ENCODE measurements around the gene CPB1. TPM values are rescaled to one million over a fixed set of nuclear protein-coding genes. Genes with fewer than 3 reads are reported as not detected.

CPB1 gene
- total and polyA plus RNA-seq, 11 donors = 0.08 to 27.7 (median 2.0) TPM; not detected in 5

DNA sequence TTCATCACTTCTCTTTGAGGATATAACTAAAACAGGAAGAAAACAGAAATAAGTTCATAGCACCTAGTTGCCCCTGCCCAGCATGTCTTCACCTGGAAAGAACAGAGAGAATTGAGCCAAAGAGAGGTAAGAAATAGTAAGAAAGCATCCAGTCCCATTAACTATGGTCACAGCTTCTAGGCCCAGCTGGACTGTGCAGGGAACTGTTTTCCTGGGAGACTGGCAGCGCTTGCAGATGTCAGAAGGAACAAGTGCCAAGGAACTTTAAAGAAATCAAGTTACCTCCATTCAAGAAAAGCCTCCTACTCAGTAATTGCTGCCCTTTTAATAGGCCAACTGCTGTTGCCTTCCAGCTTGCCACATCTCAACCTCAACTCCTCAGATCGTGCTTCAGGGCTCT, 17.8 kb upstream of the CPB1 start:
- TF ChIP-seq, protein P1, sequence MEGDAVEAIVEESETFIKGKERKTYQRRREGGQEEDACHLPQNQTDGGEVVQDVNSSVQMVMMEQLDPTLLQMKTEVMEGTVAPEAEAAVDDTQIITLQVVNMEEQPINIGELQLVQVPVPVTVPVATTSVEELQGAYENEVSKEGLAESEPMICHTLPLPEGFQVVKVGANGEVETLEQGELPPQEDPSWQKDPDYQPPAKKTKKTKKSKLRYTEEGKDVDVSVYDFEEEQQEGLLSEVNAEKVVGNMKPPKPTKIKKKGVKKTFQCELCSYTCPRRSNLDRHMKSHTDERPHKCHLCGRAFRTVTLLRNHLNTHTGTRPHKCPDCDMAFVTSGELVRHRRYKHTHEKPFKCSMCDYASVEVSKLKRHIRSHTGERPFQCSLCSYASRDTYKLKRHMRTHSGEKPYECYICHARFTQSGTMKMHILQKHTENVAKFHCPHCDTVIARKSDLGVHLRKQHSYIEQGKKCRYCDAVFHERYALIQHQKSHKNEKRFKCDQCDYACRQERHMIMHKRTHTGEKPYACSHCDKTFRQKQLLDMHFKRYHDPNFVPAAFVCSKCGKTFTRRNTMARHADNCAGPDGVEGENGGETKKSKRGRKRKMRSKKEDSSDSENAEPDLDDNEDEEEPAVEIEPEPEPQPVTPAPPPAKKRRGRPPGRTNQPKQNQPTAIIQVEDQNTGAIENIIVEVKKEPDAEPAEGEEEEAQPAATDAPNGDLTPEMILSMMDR (IDR thresholded peaks at IDR 0.05) = no peak
- no peak for TF ChIP-seq POLR2A (IDR thresholded peaks at IDR 0.05)
- no peaks in the 10 kb centered on the region for H3K27me3 ChIP-seq
- 51 to 70% (median 67%) methylated on average over 2 of the region's 2 CpGs for WGBS, 4 donors
- ATAC-seq = no peak
- DNase-seq = no peak
- H3K4me1 ChIP-seq = no peaks in the 10 kb centered on the region
- intact Hi-C loops (cut with DNase I) = no loop called here
- no peaks in the 10 kb centered on the region for H3K36me3 ChIP-seq
- H3K9me3 ChIP-seq = no peaks in the 10 kb centered on the region
- no peak overlapping the region for H3K27ac ChIP-seq
- H3K4me3 ChIP-seq = no peak overlapping the region

DNA sequence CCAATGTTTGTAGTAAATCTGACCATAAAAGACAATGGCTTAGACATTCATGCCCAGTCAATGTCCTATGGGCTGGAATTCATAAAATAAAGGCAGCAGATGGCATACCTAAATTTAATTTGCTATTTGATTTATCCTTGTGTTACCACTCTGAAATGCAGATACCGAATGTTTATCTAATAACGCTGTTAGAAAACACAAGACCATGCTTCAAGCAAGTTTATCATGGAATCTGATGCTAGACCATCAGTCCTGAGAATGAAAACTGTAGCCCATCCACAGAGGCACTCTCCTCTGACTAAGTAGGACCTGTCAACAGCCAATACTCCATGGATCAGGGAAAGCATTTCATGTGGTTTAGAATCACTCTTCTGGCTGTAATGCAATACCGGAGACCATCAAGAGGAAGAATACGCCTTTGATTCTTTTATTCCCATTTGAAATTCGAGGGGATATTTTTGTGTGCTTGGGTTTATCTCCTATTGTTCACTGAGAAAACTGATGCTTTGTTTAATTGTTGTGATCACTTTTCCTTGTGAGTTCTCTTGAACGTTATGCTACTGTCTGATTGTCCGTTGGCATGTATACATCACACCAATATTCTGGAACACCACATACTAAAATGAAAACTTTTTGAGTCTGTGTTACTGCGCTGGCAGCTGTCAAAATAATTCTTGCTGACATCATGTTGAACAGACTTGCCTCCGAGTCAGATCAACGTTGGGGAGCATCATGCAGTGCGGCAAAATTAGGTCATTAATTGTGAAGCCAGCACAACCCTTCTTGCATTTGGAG, 12.1 kb upstream of the CPB1 start:
- Histone ChIP-seq H3K27me3 (no peaks in the 10 kb centered on the region), H3K36me3 (no peaks in the 10 kb centered on the region)
- 66 to 84% (median 78%) methylated on average over 11 of the region's 11 CpGs for whole genome bisulfite sequencing, 4 donors

DNA sequence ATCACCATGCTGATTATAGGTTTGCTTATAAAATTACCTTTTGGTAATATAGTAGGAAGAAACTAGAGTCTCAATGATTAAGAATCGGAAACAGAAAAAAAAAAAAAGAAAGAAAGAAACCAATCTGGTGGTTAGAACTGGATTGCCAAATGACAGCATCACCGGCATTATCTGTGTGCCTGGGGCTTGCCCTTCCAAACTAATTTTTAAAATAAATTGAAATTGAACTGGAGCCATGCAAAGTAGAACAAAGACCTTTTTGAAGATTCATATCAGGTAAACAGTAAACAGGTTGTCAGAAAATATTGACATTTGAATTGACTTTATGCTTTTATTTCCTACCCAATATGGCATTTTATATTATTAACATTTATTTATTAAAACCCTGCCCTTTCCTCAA, 11.2 kb upstream of the CPB1 start:
- no peaks in the 10 kb centered on the region for H3K27me3 ChIP-seq
- H3K9me3 ChIP-seq = peaks cover 0 to under 1% (median 0%) of the 10 kb centered on the region in 12 donors
- ATAC-seq (no peak), DNase-seq (no peak)
- intact Hi-C loops (cut with DNase I) = no loop called here
- H3K4me3 ChIP-seq = no peak overlapping the region
- no peak overlapping the region for H3K27ac ChIP-seq
- H3K4me1 ChIP-seq = no peaks in the 10 kb centered on the region
- TF ChIP-seq POLR2A (IDR thresholded peaks at IDR 0.05) = no peak
- TF ChIP-seq, protein P1 (IDR thresholded peaks at IDR 0.05) = no peak
- 79 to 89% (median 87%) methylated on average over 2 of the region's 2 CpGs for WGBS, 4 donors
- no peaks in the 10 kb centered on the region for H3K36me3 ChIP-seq

More for the DNA sequence above, 12.1 kb upstream of the CPB1 start:
- Histone ChIP-seq H3K4me3 (no peak overlapping the region), H3K9me3 (no peaks in the 10 kb centered on the region), H3K4me1 (no peaks in the 10 kb centered on the region), H3K27ac (no peak overlapping the region)
- DNase-seq (no peak), ATAC-seq (no peak)
- intact Hi-C loops (cut with DNase I) = no loop called here
- TF ChIP-seq, protein P1 (IDR thresholded peaks at IDR 0.05) = no peak
- no peak for TF ChIP-seq POLR2A (IDR thresholded peaks at IDR 0.05)

DNA sequence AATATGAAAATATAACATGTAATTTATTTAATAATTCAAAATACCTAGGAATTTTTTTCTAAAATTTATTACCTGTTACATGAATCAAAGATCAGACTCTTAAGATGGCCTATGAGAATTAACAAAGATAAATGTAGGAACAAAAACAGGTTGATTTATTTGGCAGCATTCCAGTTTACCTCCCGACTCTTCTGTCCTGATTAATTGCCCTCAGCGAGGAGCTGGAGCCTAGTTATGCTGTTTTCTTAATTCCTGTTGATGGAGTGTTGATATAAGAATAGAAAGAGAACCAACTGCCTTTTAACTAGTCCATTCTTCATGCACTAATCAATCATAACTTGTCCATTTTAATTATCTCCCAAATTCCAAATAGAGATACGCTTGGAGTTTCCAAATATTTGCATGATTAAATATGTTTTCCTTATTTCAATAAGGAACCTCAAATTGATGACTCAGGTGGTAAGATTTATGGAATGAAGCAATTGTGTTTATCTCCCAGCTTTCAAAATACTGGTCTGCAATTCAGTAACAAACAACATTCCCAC, 10.6 kb upstream of the CPB1 start:
- TF ChIP-seq, protein P1 (IDR thresholded peaks at IDR 0.05) = no peak
- no peak for TF ChIP-seq POLR2A (IDR thresholded peaks at IDR 0.05)
- no peaks in the 10 kb centered on the region for H3K27me3 ChIP-seq
- H3K4me1 ChIP-seq = no peaks in the 10 kb centered on the region
- peaks cover 0 to 4% (median 0%) of the 10 kb centered on the region in 12 donors for H3K9me3 ChIP-seq
- DNase-seq (no peak), ATAC-seq (no peak)
- no peaks in the 10 kb centered on the region for H3K36me3 ChIP-seq
- intact Hi-C loops (cut with DNase I) = no loop called here
- H3K4me3 ChIP-seq = no peak overlapping the region
- no peak overlapping the region for H3K27ac ChIP-seq
- WGBS, 4 donors = 52 to 65% (median 55%) methylated on average over 3 of the region's 3 CpGs

All from heart left ventricle (tissue), 16 donors.